Gastrocnemius medialis (tissue), 4 donors: ENCODE data around the gene TLX3. TPM values are rescaled to one million over a fixed set of nuclear protein-coding genes. Genes with fewer than 3 reads are reported as not detected.

Experiments used
- ATAC-seq, 2 donors: fragments of 150-250 bp; one replicate each; pipeline ENCODE4 v1.9.1; 2016
- DNase-seq, 2 donors: peaks; one replicate each; pipeline ENCODE4 v3.0.0-alpha.2; 2019
- H3K27ac ChIP-seq, 4 donors: fragments of 200-600 bp; sonication (generic); 1 replicate in 1 of 4; 2 replicates in 3 of 4; pipeline ENCODE4 v1.5.1; 2016 to 2018; ENCODE audit warnings: mild to moderate bottlenecking in 2 of 4, moderate library complexity in 1 of 4
- H3K27me3 ChIP-seq, 3 donors: fragments of 200-600 bp; sonication (generic) in 2 of 3; 1 replicate in 1 of 3; 2 replicates in 2 of 3; pipeline versions ENCODE4 v1.5.1 to v1.6.0; 2016 to 2019; ENCODE audit warnings: mild to moderate bottlenecking in 1 of 3, moderate library complexity in 1 of 3
- H3K36me3 ChIP-seq, 2 donors: fragments of 200-600 bp; sonication (generic) in 1 of 2; one replicate each; pipeline ENCODE4 v1.5.1; 2017 to 2018
- H3K4me1 ChIP-seq, 2 donors: fragments of 200-600 bp; sonication (generic) in 1 of 2; one replicate each; pipeline ENCODE4 v1.5.1; 2016 to 2017; ENCODE audit warnings: mild to moderate bottlenecking in 2 of 2
- H3K4me3 ChIP-seq, 4 donors: fragments of 200-600 bp; sonication (generic) in 3 of 4; 1 replicate in 1 of 4; 2 replicates in 3 of 4; pipeline ENCODE4 v1.5.1; 2016 to 2019; ENCODE audit warnings: mild to moderate bottlenecking in 2 of 4
- H3K9me3 ChIP-seq, 3 donors: fragments of 200-600 bp; sonication (generic) in 2 of 3; 1 replicate in 1 of 3; 2 replicates in 2 of 3; pipeline ENCODE4 v1.5.1; 2016 to 2019
- CTCF ChIP-seq, 5 experiments: fragments of 450-650 bp in 3 of 5; fragments of 200-600 bp in 2 of 5; sonication (generic) in 2 of 5; IDR thresholded peaks in 4 of 5; conservative IDR thresholded peaks in 1 of 5; 1 replicate in 4 of 5; 2 replicates in 1 of 5; pipeline ENCODE4 v1.5.1; 2016 to 2019; ENCODE audit warnings: antibody characterized with exemption in 5 of 5, mild to moderate bottlenecking in 3 of 5, moderate library complexity in 3 of 5
- POLR2A ChIP-seq, 2 donors: fragments of 450-650 bp; IDR thresholded peaks; one replicate each; pipeline ENCODE4 v1.6.1; 2017; ENCODE audit warnings: antibody characterized with exemption in 2 of 2, mild to moderate bottlenecking in 2 of 2, moderate library complexity in 2 of 2
- in situ Hi-C, 4 donors: fragments of 200-750 bp; cut with MboI; loops; one replicate each; pipeline versions ENCODE4 v1.15.0 to v1.8.0; 2017; ENCODE audit warnings: low sequenced_read_pairs in 4 of 4
- intact Hi-C: fragments of 100-400 bp; cut with DNase I; formaldehyde crosslinking; loops from one replicate; pipeline ENCODE4 v1.15.1; 2023; ENCODE audit warnings: low total_unique reads
- total RNA-seq, 4 donors: library from RNA; depleted of rRNA; stranded (reverse); fragments of >200 nt; gene quantifications; one replicate each; pipeline versions ENCODE4 v1.1.0 to v1.2.3, GENCODE V29; 2016

Gene TLX3
- total RNA-seq, 4 donors from 2014 or later = not detected

DNA sequence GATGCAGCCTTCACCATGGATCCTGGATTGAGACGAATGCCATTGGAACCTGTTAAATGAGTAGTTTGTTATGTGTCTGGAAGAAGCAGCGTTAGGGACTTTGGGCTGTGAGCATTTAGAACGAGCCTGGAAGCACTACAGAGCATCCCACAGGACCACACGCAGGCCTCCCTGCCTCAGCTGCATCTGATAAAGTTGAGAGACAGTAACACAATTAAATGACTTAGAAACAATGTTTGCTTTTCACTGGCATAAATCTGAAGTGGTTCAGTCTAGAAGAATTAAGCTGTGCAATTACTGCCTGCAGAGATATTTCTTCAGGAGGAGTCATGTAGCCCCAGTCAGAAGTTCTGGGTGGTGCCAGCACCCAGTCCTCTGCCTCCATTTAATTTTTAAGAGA is 9.8 kb upstream of the TLX3 start:
- in situ Hi-C loops = no loop called here
- no peak for ATAC-seq
- H3K36me3 ChIP-seq = no peaks in the 10 kb centered on the region
- H3K27me3 ChIP-seq = peaks cover 0 to 2% (median 0%) of the 10 kb centered on the region in 3 donors
- H3K9me3 ChIP-seq = no peaks in the 10 kb centered on the region
- no peak overlapping the region for H3K27ac ChIP-seq
- no peak for DNase-seq
- intact Hi-C loops = no loop called here
- no peaks in the 10 kb centered on the region for H3K4me1 ChIP-seq
- TF ChIP-seq CTCF (IDR thresholded peaks at IDR 0.05 in 4 of 5, conservative IDR thresholded peaks at IDR 0.05 in 1 of 5) = no peak
- no peak for TF ChIP-seq POLR2A (IDR thresholded peaks at IDR 0.05)
- H3K4me3 ChIP-seq = no peak overlapping the region

DNA sequence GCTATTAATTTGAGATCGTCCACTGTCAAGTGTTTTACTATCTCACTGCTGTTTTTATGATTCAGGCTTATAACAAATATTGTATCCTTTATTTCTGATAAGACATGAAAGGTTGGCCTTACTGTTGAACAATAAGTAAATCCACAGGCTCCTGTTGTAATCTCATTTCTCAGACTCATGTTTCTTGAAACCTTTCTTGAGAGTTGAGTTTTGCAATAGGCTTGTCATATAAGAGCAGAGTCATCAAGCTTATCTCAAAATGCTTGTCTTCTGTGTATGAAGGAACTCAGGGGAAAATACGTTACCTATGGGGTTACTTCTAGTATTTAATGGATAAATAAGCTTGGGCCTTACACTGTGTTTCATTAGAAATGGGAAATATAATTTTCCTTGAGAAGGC is 9.2 kb upstream of the TLX3 start:
- Histone ChIP-seq H3K9me3 (no peaks in the 10 kb centered on the region), H3K36me3 (no peaks in the 10 kb centered on the region), H3K4me1 (no peaks in the 10 kb centered on the region), H3K27me3 (peaks cover 0 to 8% (median 5%) of the 10 kb centered on the region in 3 donors), H3K4me3 (no peak overlapping the region), H3K27ac (no peak overlapping the region)
- in situ Hi-C loops = no loop called here
- DNase-seq (no peak), ATAC-seq (no peak)
- intact Hi-C loops = no loop called here
- TF ChIP-seq CTCF (IDR thresholded peaks at IDR 0.05 in 4 of 5, conservative IDR thresholded peaks at IDR 0.05 in 1 of 5) (no peak), POLR2A (IDR thresholded peaks at IDR 0.05) (no peak)

DNA sequence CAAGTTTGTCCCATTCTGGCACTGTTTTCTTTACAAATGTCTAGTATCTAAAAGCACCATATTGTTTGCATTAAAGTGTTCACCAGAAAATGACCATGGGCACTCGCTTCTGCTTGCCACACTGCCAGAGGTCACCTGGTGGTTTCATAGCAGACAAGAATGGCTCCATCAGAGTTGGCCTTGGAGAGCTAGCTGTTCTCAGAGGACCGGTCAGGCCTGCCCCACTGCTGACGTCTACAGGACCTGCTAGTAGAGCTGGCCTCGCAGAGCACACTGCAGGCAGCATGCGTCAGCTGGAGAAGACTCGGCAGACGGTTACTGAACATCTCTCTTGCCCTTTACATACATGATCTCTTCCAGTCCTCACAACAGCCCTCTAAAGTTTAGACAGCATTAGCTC is 8.7 kb upstream of the TLX3 start:
- in situ Hi-C loops = no loop called here
- no peak overlapping the region for H3K4me3 ChIP-seq
- intact Hi-C loops = no loop called here
- peaks cover 2 to 13% (median 9%) of the 10 kb centered on the region in 3 donors for H3K27me3 ChIP-seq
- TF ChIP-seq POLR2A (IDR thresholded peaks at IDR 0.05) (no peak), CTCF (IDR thresholded peaks at IDR 0.05 in 4 of 5, conservative IDR thresholded peaks at IDR 0.05 in 1 of 5) (no peak)
- no peaks in the 10 kb centered on the region for H3K36me3 ChIP-seq
- DNase-seq (no peak), ATAC-seq (no peak)
- H3K9me3 ChIP-seq = no peaks in the 10 kb centered on the region
- H3K4me1 ChIP-seq = no peaks in the 10 kb centered on the region
- no peak overlapping the region for H3K27ac ChIP-seq

DNA sequence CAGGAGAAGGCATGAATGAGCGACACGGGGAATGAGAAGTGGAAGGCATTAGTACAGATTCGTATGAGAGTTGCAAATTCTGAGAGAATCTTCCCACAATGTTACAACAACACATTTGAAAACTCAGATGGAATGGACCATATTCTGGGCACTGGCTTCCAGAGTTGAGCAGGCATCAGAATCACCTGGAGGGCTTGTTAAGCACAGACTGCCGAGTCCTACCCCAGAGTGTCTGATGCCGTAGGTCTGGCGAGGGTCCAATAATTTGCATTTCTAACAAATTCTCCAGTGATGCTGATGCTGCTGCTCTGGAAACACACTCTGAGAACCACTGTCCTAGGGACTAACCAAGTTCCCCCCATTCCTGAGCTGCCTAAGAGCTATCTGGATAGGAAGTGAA is 2.9 kb upstream of the TLX3 start:
- in situ Hi-C loops = no loop called here
- H3K27ac ChIP-seq = no peak overlapping the region
- DNase-seq (no peak), ATAC-seq (no peak)
- H3K36me3 ChIP-seq = no peaks in the 10 kb centered on the region
- intact Hi-C loops = no loop called here
- TF ChIP-seq CTCF (IDR thresholded peaks at IDR 0.05 in 4 of 5, conservative IDR thresholded peaks at IDR 0.05 in 1 of 5) (no peak), POLR2A (IDR thresholded peaks at IDR 0.05) (no peak)
- no peaks in the 10 kb centered on the region for H3K9me3 ChIP-seq
- no peak overlapping the region for H3K4me3 ChIP-seq
- peaks cover 59 to 70% (median 64%) of the 10 kb centered on the region in 3 donors for H3K27me3 ChIP-seq
- H3K4me1 ChIP-seq = peaks cover 12 to 14% of the 10 kb centered on the region in 2 donors
